Measurements from ENCODE around the gene CHML. TPM values are rescaled to one million over a fixed set of nuclear protein-coding genes. Genes with fewer than 3 reads are reported as not detected.

The CHML gene
- total RNA-seq, 1 donor from 2014 or later = 11.3 TPM

DNA sequence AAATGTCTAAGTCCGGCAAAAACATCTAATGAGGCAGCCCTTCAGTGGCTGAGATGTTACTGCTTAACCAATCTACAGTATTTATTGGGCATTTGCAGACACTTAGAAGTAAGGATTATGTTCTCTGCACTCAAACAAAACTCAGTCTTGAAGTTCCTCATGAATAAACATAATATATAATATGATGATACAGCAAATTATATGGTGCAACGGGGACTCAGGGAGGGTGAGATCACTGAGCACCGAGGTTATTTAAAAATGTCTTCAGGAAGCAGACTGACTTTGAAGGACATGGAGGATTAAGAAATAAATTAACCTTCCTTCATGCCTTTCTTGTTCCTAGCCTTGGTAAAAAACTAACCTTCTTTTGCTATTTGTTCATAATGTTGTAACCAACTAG, 39.8 kb upstream of the CHML start:
- Histone ChIP-seq H3K27me3 (no peaks in the 10 kb centered on the region), H3K4me1 (no peaks in the 10 kb centered on the region), H3K4me3 (no peak overlapping the region), H3K9me3 (no peaks in the 10 kb centered on the region), H3K27ac (no peak overlapping the region), H3K36me3 (no peaks in the 10 kb centered on the region)
- DNase-seq (ENCODE audit: extremely low spot score in 2 of 2) = no peak
- TF ChIP-seq, protein P1, sequence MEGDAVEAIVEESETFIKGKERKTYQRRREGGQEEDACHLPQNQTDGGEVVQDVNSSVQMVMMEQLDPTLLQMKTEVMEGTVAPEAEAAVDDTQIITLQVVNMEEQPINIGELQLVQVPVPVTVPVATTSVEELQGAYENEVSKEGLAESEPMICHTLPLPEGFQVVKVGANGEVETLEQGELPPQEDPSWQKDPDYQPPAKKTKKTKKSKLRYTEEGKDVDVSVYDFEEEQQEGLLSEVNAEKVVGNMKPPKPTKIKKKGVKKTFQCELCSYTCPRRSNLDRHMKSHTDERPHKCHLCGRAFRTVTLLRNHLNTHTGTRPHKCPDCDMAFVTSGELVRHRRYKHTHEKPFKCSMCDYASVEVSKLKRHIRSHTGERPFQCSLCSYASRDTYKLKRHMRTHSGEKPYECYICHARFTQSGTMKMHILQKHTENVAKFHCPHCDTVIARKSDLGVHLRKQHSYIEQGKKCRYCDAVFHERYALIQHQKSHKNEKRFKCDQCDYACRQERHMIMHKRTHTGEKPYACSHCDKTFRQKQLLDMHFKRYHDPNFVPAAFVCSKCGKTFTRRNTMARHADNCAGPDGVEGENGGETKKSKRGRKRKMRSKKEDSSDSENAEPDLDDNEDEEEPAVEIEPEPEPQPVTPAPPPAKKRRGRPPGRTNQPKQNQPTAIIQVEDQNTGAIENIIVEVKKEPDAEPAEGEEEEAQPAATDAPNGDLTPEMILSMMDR (IDR thresholded peaks at IDR 0.05) = no peak
- no peak for TF ChIP-seq POLR2A (IDR thresholded peaks at IDR 0.05)
- TF ChIP-seq POLR2AphosphoS5 (IDR thresholded peaks at IDR 0.05; ENCODE audit: insufficient read depth in 1 of 2, low read depth in 1 of 2) = no peak
- intact Hi-C loops (cut with DNase I) = no loop called here

DNA sequence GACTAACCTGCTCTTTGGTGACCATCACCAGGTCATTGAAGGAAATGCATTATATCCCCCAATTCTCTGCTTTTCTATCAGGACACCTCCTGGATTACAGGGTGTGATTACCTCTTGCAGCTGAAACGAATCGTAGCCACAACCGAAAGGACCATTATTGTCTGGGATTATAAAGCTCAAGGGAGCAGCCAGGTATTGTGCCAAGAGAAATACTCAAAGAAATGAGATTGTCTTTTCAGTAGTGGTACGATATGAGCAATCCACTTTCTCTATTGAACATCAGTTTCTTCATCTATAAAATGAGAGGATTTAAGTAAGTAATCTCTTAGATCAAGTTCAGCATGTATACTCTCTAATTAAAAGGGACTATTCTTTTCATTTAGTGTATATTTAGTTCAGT, 39.2 kb upstream of the CHML start:
- Histone ChIP-seq H3K27me3 (no peaks in the 10 kb centered on the region), H3K36me3 (no peaks in the 10 kb centered on the region), H3K27ac (no peak overlapping the region), H3K4me3 (no peak overlapping the region), H3K4me1 (no peaks in the 10 kb centered on the region), H3K9me3 (no peaks in the 10 kb centered on the region)
- intact Hi-C loops (cut with DNase I) = no loop called here
- DNase-seq (ENCODE audit: extremely low spot score in 2 of 2) = no peak
- TF ChIP-seq, protein P1 (IDR thresholded peaks at IDR 0.05) = no peak
- no peak for TF ChIP-seq POLR2AphosphoS5 (IDR thresholded peaks at IDR 0.05; ENCODE audit: insufficient read depth in 1 of 2, low read depth in 1 of 2)
- no peak for TF ChIP-seq POLR2A (IDR thresholded peaks at IDR 0.05)

DNA sequence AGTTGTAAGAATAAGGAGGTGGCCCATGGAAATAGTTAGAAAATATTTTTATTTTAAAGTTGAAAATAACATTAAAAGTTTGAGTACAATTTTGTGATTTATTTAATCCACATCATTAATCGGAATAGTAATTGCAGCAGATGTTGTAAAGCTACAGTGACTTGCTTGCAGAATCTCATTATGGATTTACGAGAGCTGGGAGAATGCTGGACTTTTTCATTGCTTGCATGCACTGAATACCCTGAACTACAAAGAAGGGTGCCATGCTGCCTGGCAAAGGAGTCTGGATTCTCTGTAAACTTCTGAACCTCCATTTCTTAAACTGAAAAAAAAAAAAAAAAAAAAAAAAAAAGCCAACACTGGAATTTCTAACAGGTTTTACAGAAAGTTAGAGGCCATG, 38.4 kb upstream of the CHML start:
- Histone ChIP-seq H3K9me3 (no peaks in the 10 kb centered on the region), H3K36me3 (no peaks in the 10 kb centered on the region), H3K27ac (no peak overlapping the region), H3K4me3 (no peak overlapping the region), H3K4me1 (no peaks in the 10 kb centered on the region), H3K27me3 (no peaks in the 10 kb centered on the region)
- no peak for TF ChIP-seq POLR2A (IDR thresholded peaks at IDR 0.05)
- no peak for TF ChIP-seq POLR2AphosphoS5 (IDR thresholded peaks at IDR 0.05; ENCODE audit: insufficient read depth in 1 of 2, low read depth in 1 of 2)
- TF ChIP-seq, protein P1 (IDR thresholded peaks at IDR 0.05) = no peak
- DNase-seq (ENCODE audit: extremely low spot score in 2 of 2) = no peak
- intact Hi-C loops (cut with DNase I) = no loop called here

DNA sequence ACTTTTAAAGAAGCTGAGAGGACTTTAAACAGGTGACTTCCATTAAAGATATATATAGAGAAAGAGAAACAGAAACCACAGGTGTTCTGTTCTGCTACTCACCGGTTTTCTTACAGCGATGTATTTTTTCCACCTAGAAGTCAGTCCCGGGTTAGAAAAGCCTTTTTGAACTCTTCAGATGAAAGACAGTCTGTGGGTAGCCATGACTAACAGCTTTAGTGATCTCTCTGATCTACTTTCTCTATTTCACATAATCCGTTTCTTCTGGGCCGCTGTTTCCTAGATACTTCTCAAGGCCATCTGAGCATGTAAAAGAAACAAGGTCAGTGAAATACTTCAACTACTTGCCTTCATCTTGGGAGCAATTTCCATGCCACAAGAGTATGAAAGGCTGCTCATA, 37.0 kb upstream of the CHML start:
- H3K36me3 ChIP-seq = no peaks in the 10 kb centered on the region
- TF ChIP-seq, protein P1 (IDR thresholded peaks at IDR 0.05) = no peak
- no peak for TF ChIP-seq POLR2AphosphoS5 (IDR thresholded peaks at IDR 0.05; ENCODE audit: insufficient read depth in 1 of 2, low read depth in 1 of 2)
- no peak for TF ChIP-seq POLR2A (IDR thresholded peaks at IDR 0.05)
- H3K4me3 ChIP-seq = no peak overlapping the region
- H3K27ac ChIP-seq = no peak overlapping the region
- intact Hi-C loops (cut with DNase I) = no loop called here
- no peaks in the 10 kb centered on the region for H3K4me1 ChIP-seq
- H3K27me3 ChIP-seq = no peaks in the 10 kb centered on the region
- no peak for DNase-seq (ENCODE audit: extremely low spot score in 2 of 2)
- no peaks in the 10 kb centered on the region for H3K9me3 ChIP-seq

DNA sequence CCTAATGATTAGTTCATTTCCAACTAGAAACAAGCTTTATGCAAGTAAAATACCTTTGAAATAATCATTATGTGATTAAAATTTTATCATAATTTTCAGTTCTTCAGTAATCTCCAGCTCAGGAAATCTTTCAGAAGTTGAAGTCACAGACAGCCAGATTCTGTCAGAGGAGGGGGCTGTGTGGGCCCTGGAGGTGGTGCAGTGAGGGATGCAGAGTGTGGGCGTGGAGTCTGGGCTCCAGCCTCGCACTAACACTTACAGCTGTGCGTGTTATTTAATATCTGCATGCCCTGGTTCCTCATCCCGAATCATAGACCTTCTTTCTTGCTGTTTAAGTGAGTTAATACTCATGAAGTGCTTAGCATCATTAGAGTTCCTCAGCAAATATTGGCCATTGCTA, 35.8 kb upstream of the CHML start:
- H3K27me3 ChIP-seq = no peaks in the 10 kb centered on the region
- H3K4me3 ChIP-seq = no peak overlapping the region
- H3K27ac ChIP-seq = no peak overlapping the region
- DNase-seq (ENCODE audit: extremely low spot score in 2 of 2) = no peak
- intact Hi-C loops (cut with DNase I) = no loop called here
- TF ChIP-seq POLR2AphosphoS5 (IDR thresholded peaks at IDR 0.05; ENCODE audit: insufficient read depth in 1 of 2, low read depth in 1 of 2) = no peak
- no peak for TF ChIP-seq POLR2A (IDR thresholded peaks at IDR 0.05)
- TF ChIP-seq, protein P1 (IDR thresholded peaks at IDR 0.05) = no peak
- no peaks in the 10 kb centered on the region for H3K4me1 ChIP-seq
- no peaks in the 10 kb centered on the region for H3K9me3 ChIP-seq
- no peaks in the 10 kb centered on the region for H3K36me3 ChIP-seq

Data from vagina (tissue), 2 donors.